HG03354 (cell line): Measurements from ENCODE around the gene CEP85L.

Source experiments
- ATAC-seq: cut with Tn5 transposase; IDR thresholded peaks from one replicate; pipeline ENCODE4 v1.9.1; 2021; ENCODE audit warnings: mild to moderate bottlenecking; ENCODE audit not compliant: unreplicated experiment, poor library complexity, severe bottlenecking

CEP85L gene

DNA sequence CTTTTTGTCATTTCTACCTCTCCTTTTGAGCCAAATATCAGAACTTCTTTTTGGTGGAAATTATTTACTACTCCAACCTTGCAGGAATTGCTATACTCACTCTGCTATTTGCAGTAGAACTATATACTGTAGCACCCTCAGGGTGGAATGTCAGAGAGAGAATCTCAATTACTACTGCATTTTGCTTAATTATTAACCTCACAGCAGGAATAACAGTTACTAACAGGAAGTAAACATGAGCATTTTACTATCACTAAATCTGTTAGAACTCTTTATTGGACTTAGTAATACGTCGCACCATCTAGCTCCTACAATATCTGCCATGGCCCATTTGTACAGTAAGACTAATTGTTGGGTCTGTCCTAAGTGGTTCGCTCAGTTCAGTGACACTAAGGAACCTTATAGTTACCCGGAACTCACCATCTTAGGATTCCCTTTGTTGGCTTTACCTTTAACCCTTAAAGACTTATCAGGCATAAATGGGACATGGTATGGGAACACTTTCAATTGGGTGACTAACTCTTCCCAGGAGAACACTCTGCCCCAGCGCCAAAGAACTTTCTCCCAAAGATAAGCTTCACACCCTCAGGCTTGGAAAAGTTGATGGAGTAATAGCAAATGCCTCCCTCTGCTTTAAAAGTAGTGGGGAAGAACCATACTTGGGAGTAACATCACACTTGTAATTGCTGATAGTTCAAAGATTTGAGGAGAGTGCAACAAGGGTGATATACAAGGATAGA is 64.5 kb downstream of the CEP85L start:
- ATAC-seq: no peak

DNA sequence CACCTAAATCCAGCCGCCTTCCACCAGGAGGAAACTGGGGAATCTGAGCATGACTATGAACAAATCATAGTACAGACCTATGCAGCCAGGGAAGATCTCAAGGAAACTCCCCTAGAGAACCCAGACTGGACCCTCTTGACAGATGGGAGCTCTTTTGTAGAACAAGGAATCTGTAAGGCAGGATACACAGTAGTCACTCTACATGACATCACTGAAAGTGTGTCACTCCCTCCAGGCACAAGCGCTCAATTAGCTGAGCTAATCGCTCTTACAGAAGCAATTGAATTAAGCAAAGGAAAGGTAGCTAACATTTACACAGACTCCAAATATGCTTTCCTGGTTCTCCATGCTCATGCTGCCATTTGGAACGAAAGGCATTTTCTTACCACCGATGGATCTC is 66.5 kb downstream of the CEP85L start:
- no peak for ATAC-seq

DNA sequence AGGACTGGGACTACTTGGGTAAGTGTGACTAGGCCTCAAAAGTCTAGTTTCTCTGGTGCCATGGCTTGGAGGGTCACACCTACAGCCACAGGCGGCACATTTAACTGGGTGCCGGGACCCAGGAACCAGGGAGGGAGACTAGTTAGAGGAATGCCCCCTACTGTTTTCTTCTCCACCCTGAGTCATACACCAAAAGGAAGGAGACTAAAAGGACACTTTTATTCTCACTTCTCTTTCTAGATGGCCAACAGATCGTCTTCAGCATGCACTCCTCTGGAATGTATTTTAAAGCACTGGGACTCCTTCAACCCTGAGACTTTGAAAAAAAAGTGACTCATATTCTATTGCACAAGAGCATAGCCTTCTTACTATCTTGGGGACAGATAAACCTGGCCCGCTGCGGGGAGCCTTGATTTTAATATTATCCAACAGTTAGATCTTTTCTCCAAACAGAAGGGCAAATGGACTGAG is 69.9 kb downstream of the CEP85L start:
- no peak for ATAC-seq

- ATAC-seq: peak; percentile 78
Measured at GRCh38 chr6:118580585-118581419, 70.6 kb downstream of the CEP85L start.

GRCh38 chr6:118579786-118580185 is 71.6 kb downstream of the CEP85L start:
- no peak for ATAC-seq

- ATAC-seq: no peak
Measured at GRCh38 chr6:118578617-118579016, 72.8 kb downstream of the CEP85L start.

- ATAC-seq: no peak
Measured at GRCh38 chr6:118577972-118578371, 73.4 kb downstream of the CEP85L start.

DNA sequence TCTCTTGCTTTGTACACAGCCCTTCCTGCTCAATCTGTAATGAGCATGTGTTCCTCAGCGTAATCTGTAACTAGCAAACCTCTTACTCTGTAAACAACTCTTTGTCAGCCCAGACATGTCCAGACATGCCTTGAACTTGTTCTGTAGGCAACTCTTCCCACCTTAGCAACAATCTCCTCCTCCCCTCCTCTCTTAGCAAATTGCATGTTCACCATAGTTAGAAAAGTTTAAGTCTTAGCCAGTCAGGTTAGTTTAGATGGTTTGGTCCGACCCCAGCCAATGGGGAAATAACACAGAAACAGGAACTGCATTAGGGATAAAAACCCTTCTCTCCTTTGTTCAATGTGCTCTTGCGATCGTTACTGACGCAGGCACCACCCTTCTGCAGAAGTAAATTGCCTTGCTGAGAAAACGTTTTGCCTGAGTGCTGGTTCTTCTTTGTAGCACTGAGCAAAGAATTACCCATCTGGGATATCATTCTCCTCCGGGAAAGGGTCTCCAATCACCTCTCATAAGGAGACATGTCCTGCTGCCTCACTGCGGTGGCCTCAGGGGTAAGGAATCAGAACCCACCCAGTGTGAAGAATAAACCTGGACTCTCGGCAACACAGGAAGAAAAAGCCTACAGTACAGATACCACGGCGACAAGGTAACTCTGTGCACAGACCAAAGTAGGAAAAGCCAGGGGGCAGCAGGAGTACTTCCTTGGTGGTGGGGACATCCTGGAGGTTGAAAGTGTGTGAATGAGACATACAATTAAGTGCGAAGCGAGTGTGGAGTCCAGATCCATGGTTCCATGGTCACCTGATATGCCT is 77.1 kb downstream of the CEP85L start:
- no peak for ATAC-seq

DNA sequence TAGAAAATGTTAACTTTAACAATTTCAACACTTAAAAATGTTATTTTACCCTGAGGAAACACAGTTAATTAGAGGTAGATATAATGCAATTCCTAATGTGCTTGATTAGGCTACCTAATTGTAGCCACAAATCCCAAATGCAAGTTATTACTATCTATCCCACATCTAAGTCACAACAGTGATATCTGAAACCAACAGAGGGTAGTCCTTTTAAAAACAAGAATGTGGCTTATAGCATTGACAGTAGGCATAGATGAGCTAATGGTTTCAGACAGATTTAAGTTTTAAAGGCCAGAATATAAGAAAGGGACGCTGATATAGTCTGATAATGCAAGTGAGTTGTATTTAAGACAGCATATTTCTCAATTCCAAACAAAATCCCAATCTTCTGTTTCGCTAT is 80.3 kb downstream of the CEP85L start:
- no peak for ATAC-seq

- ATAC-seq: no peak
Measured at GRCh38 chr6:118569498-118569897, 81.9 kb downstream of the CEP85L start.

GRCh38 chr6:118567974-118568373 is 83.4 kb downstream of the CEP85L start:
- ATAC-seq: no peak

GRCh38 chr6:118565311-118565960 is 86.0 kb downstream of the CEP85L start:
- ATAC-seq: peak; percentile 99

- no peak for ATAC-seq
Measured at GRCh38 chr6:118562959-118563358, 88.4 kb downstream of the CEP85L start.

DNA sequence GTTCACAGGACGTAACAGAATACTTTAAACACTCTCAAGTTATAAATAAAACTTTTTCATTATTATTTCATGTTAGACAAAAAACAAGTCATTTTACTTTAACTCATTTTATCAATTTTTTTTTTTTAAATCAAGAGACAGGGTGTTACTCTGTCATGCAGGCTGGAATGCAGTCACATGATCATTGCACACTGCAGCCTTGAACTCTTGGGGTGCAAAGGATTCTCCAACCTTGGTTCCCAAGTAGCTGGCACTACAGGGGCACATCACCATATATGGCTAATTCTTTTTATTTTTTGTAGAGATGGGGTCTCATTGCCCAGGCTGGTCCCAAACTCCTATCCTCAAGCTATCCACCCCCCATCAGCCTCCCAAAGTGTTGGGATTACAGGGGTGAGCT is 89.1 kb downstream of the CEP85L start:
- no peak for ATAC-seq

DNA sequence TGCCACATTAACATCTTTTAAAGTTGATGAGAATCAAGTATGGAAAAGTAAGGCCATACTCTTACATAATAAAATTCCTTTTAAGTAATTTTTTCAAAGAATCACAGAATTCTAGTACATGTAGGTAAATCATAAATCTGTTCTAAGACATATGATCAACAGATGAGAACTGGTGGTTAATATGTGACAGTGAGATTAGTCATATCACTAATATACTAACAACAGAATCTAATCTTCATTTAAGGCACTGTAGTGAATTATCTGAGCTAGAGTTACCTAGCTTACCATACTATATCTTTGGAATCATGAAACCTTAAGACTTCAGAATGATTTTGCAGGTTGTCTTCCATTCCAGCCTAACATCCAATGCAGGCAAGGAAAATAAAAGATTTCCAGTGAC is 91.7 kb downstream of the CEP85L start:
- ATAC-seq: peak; percentile 88

GRCh38 chr6:118558464-118559217 is 92.8 kb downstream of the CEP85L start:
- ATAC-seq: peak; percentile 64

DNA sequence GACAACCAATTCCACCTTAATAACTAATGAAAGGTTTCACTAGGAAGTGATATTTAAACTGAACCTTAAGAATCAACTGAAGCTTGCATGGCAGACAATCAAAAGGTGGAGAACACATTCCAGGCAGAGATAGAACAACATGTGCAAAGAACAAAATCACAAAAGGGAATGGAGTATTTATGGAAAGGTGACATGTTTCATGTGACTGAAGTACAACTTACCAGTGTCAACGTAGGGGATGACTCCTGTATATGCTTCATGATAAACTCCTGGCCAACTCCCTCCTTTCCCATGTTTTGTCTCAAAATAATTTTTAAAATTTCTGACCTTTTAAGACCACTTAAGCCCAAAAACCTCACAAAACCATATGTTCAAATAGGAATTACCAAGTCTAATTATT is 96.7 kb downstream of the CEP85L start:
- no peak for ATAC-seq

DNA sequence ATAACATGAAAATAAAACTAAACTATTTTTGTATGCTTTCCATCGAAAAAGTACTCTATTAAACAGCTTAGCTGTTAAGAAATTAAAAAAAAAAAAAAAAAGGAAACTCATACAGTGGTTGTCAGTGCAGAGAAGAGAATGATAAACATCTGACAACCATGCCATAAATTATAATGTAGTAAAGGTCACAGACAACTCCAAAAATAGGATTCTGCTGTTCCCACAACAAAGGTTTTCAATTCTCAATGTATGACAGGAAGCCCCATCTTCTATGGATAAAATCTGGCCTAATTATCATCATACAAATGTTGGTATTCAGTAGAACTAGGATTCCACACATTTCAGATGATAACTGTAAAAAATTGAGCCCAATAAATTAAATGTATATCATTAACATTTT is 98.3 kb downstream of the CEP85L start:
- ATAC-seq: no peak
